MCF 10A (cell line): ENCODE data around the gene TSNAX. TPM values are rescaled to one million over a fixed set of nuclear protein-coding genes. Genes with fewer than 3 reads are reported as not detected.

Experiments used
- BruUV-seq: library from RNA; stranded (reverse); fragments of 400-500 nt; replicated peaks from 2 replicates; lab custom pipeline; 2021; lab: Mats Ljungman, UMichigan
- CTCF ChIA-PET: fragments of 300-600 bp; sonication (Branson Sonifier 250); formaldehyde crosslinking; extraction: SDS; loops from one replicate; lab custom pipeline; 2021; ENCODE audit warnings: antibody characterized with exemption, inconsistent platforms; lab: Yijun Ruan, JAX
- POLR2A ChIA-PET: fragments of 300-600, 350-650 bp; sonication (Branson Sonifier 250); formaldehyde crosslinking; extraction: SDS; loops from one replicate; lab custom pipeline; 2020; ENCODE audit warnings: antibody characterized with exemption, inconsistent platforms; lab: Yijun Ruan, JAX
- DNase-seq: peaks from one replicate; pipeline ENCODE4 v3.0.0-alpha.2; 2018; ENCODE audit not compliant: unreplicated experiment
- H3K27ac Mint-ChIP-seq: one replicate; pipeline ENCODE4 v1.8.0; 2022; ENCODE audit warnings: mild to moderate bottlenecking, low read depth, mixed read lengths; ENCODE audit not compliant: unreplicated experiment
- H3K27me3 Mint-ChIP-seq: one replicate; pipeline ENCODE4 v1.8.0; 2022; ENCODE audit warnings: mixed read lengths; ENCODE audit not compliant: insufficient read depth, unreplicated experiment
- H3K36me3 Mint-ChIP-seq: one replicate; pipeline ENCODE4 v1.8.0; 2022; ENCODE audit warnings: mild to moderate bottlenecking, moderate library complexity, mixed read lengths; ENCODE audit not compliant: insufficient read depth, unreplicated experiment
- H3K4me1 Mint-ChIP-seq: one replicate; pipeline ENCODE4 v1.8.0; 2022; ENCODE audit warnings: mixed read lengths; ENCODE audit not compliant: insufficient read depth, unreplicated experiment
- H3K4me3 Mint-ChIP-seq: one replicate; pipeline ENCODE4 v1.8.0; 2022; ENCODE audit warnings: mild to moderate bottlenecking, moderate library complexity, mixed read lengths; ENCODE audit not compliant: unreplicated experiment
- H3K9me3 Mint-ChIP-seq: one replicate; pipeline ENCODE4 v1.8.0; 2022; ENCODE audit warnings: mixed read lengths; ENCODE audit not compliant: unreplicated experiment
- CTCF ChIP-seq: fragments of 200-600 bp; IDR thresholded peaks from one replicate; pipeline ENCODE4 v1.8.0; 2022; ENCODE audit warnings: antibody characterized with exemption, mild to moderate bottlenecking; ENCODE audit not compliant: unreplicated experiment
- intact Hi-C: fragments of 100-400 bp; cut with micrococcal nuclease; formaldehyde crosslinking; loops from 2 replicates; pipeline ENCODE4 v1.14.1; 2022
- total RNA-seq: library from RNA; stranded (reverse); gene quantifications from 2 replicates; pipeline ENCODE4 v1.2.3, GENCODE V29; 2022

The TSNAX gene
- total RNA-seq, 1 experiment from 2014 or later, result 79.0 TPM

GRCh38 chr1:231546693-231547092, 18.2 kb downstream of the TSNAX start:
- ChIA-PET CTCF (interaction anchor here (1.0 to 1.5 kb wide), 2 partner anchors 11 to 209 kb away, joined by 3 to 7 read pairs; partner anchors contain the start of gene SPRTN), POLR2A (interaction anchor here (0.7 to 2.3 kb wide), 4 partner anchors 12 to 174 kb away, joined by 3 to 10 read pairs (median 4); no protein-coding TSS in a partner anchor)
- BruUV-seq, result no TSS peak
- intact Hi-C loops, result no loop called here
- H3K4me1 Mint-ChIP-seq, result peaks cover 11% of the 10 kb centered on the region
- peaks cover 1% of the 10 kb centered on the region for H3K9me3 Mint-ChIP-seq
- no peak overlapping the region for H3K4me3 Mint-ChIP-seq
- DNase-seq, result no peak
- peaks cover 51% of the 10 kb centered on the region for H3K36me3 Mint-ChIP-seq
- no peak for TF ChIP-seq CTCF
- peak overlapping the region; percentile 36 for H3K27ac Mint-ChIP-seq
- no peaks in the 10 kb centered on the region for H3K27me3 Mint-ChIP-seq

- Mint-ChIP-seq H3K9me3 (no peaks in the 10 kb centered on the region), H3K4me1 (peaks cover 16% of the 10 kb centered on the region), H3K27me3 (no peaks in the 10 kb centered on the region), H3K27ac (no peak overlapping the region), H3K36me3 (peaks cover 42% of the 10 kb centered on the region), H3K4me3 (no peak overlapping the region)
- ChIA-PET POLR2A (interaction anchor here (0.6 kb wide), 1 partner anchor 17 kb away, joined by 3 read pairs; no protein-coding TSS in a partner anchor), CTCF (interaction anchor here (0.6 to 3.3 kb wide), 6 partner anchors 11 to 276 kb away, joined by 3 to 14 read pairs (median 5); no protein-coding TSS in a partner anchor)
- BruUV-seq, result no TSS peak
- intact Hi-C loops, result loop anchor here (1.0 kb wide), 1 partner anchor 192 kb away; no protein-coding TSS in a partner anchor
- DNase-seq, result no peak
- TF ChIP-seq CTCF, result no peak
Observed at GRCh38 chr1:231549733-231550447, 21.4 kb downstream of the TSNAX start.

GRCh38 chr1:231550448-231550781, 21.9 kb downstream of the TSNAX start:
- CTCF ChIA-PET, result interaction anchor here (0.6 to 2.1 kb wide), 8 partner anchors 12 to 276 kb away, joined by 3 to 6 read pairs (median 4); no protein-coding TSS in a partner anchor
- Mint-ChIP-seq H3K4me1 (peaks cover 16% of the 10 kb centered on the region), H3K27me3 (no peaks in the 10 kb centered on the region), H3K27ac (no peak overlapping the region), H3K4me3 (no peak overlapping the region), H3K36me3 (peaks cover 42% of the 10 kb centered on the region), H3K9me3 (no peaks in the 10 kb centered on the region)
- intact Hi-C loops, result loop anchor here (1.0 kb wide), 1 partner anchor 192 kb away; no protein-coding TSS in a partner anchor
- no TSS peak for BruUV-seq
- POLR2A ChIA-PET, result interaction anchor here (0.6 kb wide), 1 partner anchor 17 kb away, joined by 3 read pairs; no protein-coding TSS in a partner anchor
- TF ChIP-seq CTCF, result peak; percentile 46
- DNase-seq, result peak; percentile 60

- Mint-ChIP-seq H3K4me3 (no peak overlapping the region), H3K27me3 (no peaks in the 10 kb centered on the region), H3K9me3 (no peaks in the 10 kb centered on the region), H3K36me3 (peaks cover 32% of the 10 kb centered on the region), H3K4me1 (peaks cover 25% of the 10 kb centered on the region), H3K27ac (no peak overlapping the region)
- POLR2A ChIA-PET, result interaction anchor here (0.9 to 1.9 kb wide), 2 partner anchors 13 to 24 kb away, joined by 3 to 9 read pairs; no protein-coding TSS in a partner anchor
- no TSS peak for BruUV-seq
- no peak for DNase-seq
- TF ChIP-seq CTCF, result no peak
- intact Hi-C loops, result no loop called here
- CTCF ChIA-PET, result interaction anchor here (0.6 to 0.7 kb wide), 2 partner anchors 199 to 388 kb away, joined by 3 to 4 read pairs; no protein-coding TSS in a partner anchor
Observed at GRCh38 chr1:231553320-231553719, 24.9 kb downstream of the TSNAX start.
